ENCODE measurements around the gene OR13D1.
"Not testable (repeated sequence)": the region's sequence is repeated elsewhere in the genome, so short reads cannot be mapped to it uniquely, and the experiment has no call there.

OR13D1 gene

DNA sequence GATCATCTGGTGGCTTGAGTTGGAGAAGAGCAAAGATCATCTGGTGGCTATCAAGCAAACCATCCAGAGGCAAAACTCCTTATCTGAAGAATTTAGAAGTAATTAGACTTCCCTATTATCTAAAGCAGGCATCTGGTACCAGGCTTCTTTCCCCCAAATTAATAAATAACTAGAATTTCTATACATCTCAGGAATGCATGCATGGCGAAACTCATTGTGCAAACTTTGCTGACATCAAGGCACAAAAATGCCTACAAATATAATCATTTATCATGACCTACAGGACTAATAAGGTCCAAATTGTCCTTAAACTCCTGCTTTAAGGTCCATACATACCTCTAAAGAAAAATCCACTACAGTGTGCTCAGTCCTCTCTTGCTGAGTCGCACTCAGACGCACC is 6.0 kb downstream of the OR13D1 start:
- Histone ChIP-seq H3K27me3 (ENCODE audit: insufficient read depth, poor library complexity, severe bottlenecking) (peaks cover 2% of the 10 kb centered on the region), H3K4me3 (ENCODE audit: severe bottlenecking) (no peak overlapping the region), H3K27ac (ENCODE audit: poor library complexity, severe bottlenecking) (no peak overlapping the region), H3K36me3 (ENCODE audit: low read depth) (no peaks in the 10 kb centered on the region), H3K9me3 (ENCODE audit: severe bottlenecking) (no peaks in the 10 kb centered on the region), H3K4me1 (ENCODE audit: insufficient read depth, poor library complexity, severe bottlenecking) (no peaks in the 10 kb centered on the region)
- TF ChIP-seq, protein P1, sequence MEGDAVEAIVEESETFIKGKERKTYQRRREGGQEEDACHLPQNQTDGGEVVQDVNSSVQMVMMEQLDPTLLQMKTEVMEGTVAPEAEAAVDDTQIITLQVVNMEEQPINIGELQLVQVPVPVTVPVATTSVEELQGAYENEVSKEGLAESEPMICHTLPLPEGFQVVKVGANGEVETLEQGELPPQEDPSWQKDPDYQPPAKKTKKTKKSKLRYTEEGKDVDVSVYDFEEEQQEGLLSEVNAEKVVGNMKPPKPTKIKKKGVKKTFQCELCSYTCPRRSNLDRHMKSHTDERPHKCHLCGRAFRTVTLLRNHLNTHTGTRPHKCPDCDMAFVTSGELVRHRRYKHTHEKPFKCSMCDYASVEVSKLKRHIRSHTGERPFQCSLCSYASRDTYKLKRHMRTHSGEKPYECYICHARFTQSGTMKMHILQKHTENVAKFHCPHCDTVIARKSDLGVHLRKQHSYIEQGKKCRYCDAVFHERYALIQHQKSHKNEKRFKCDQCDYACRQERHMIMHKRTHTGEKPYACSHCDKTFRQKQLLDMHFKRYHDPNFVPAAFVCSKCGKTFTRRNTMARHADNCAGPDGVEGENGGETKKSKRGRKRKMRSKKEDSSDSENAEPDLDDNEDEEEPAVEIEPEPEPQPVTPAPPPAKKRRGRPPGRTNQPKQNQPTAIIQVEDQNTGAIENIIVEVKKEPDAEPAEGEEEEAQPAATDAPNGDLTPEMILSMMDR (IDR thresholded peaks at IDR 0.05; ENCODE audit: poor library complexity, severe bottlenecking): no peak
- ATAC-seq (ENCODE audit: low read depth) (no peak), DNase-seq (ENCODE audit: low spot score) (no peak)

DNA sequence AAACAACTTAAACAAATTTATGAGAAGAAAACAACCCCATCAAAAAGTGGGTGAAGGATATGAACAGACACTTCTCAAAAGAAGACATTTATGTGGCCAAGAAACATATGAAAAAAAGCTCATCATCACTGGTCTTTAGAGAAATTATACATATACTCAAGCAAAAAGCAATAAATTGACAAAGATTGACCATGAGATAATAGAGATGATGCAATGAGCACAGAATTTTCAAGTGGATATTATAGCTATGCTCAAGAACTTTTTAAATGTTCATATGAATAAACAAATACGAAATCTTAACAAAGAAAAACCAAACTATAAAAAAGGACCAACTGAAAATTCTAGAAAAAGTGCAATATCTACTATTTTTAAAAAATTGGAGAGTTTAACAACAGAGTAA is 14.4 kb downstream of the OR13D1 start:
- H3K36me3 ChIP-seq (ENCODE audit: low read depth); ATAC-seq (ENCODE audit: low read depth): not testable (repeated sequence)

DNA sequence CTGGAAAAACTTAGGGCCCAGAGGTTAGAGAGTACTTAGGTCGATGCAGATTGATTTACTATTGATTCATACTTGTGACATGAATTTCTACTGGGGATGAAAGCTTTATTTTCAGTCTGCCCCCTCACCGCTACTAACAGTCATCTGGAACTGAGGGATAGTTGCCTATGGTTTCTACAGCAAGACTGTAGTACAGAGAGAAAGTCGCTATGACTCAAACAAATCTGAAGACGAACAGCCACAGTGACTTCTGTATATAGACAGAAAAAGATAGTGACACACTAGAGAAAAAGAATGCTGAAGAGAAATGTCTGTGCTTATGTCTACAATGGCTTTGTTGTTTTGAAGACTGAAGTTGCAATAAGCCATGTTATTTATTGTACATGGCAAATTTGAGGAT is 17.3 kb downstream of the OR13D1 start:
- no peaks in the 10 kb centered on the region for H3K9me3 ChIP-seq (ENCODE audit: severe bottlenecking)
- no peaks in the 10 kb centered on the region for H3K36me3 ChIP-seq (ENCODE audit: low read depth)
- no peaks in the 10 kb centered on the region for H3K4me1 ChIP-seq (ENCODE audit: insufficient read depth, poor library complexity, severe bottlenecking)
- DNase-seq (ENCODE audit: low spot score) (no peak), ATAC-seq (ENCODE audit: low read depth) (no peak)
- no peak overlapping the region for H3K4me3 ChIP-seq (ENCODE audit: severe bottlenecking)
- H3K27me3 ChIP-seq (ENCODE audit: insufficient read depth, poor library complexity, severe bottlenecking): no peaks in the 10 kb centered on the region
- no peak overlapping the region for H3K27ac ChIP-seq (ENCODE audit: poor library complexity, severe bottlenecking)
- TF ChIP-seq, protein P1 (IDR thresholded peaks at IDR 0.05; ENCODE audit: poor library complexity, severe bottlenecking): no peak

More for the DNA sequence above, 14.4 kb downstream of the OR13D1 start:
- H3K27ac ChIP-seq (ENCODE audit: poor library complexity, severe bottlenecking); H3K27me3 ChIP-seq (ENCODE audit: insufficient read depth, poor library complexity, severe bottlenecking); H3K9me3 ChIP-seq (ENCODE audit: severe bottlenecking); H3K4me3 ChIP-seq (ENCODE audit: severe bottlenecking); DNase-seq (ENCODE audit: low spot score); H3K4me1 ChIP-seq (ENCODE audit: insufficient read depth, poor library complexity, severe bottlenecking): not testable (repeated sequence)

DNA sequence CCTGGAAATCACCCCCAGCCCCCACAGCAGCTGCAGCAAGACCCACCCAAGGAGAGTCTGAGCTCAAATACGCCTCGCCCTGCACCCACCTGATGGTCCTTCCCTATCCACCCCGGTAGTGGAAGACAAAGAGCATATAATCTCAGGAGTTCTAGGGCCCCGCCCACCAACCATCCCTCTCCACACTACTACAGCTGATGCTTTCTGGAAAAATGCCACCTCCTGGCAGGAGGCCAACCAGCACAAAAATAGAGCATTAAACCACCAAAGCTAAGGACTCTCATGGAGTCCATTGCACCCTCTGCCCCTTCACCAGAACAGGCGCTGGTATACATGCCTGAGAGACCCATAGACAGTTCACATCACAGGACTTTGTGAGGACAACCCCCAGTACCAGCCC is 30.7 kb downstream of the OR13D1 start:
- Histone ChIP-seq H3K4me1 (ENCODE audit: insufficient read depth, poor library complexity, severe bottlenecking) (no peaks in the 10 kb centered on the region), H3K9me3 (ENCODE audit: severe bottlenecking) (no peaks in the 10 kb centered on the region), H3K36me3 (ENCODE audit: low read depth) (no peaks in the 10 kb centered on the region), H3K27me3 (ENCODE audit: insufficient read depth, poor library complexity, severe bottlenecking) (no peaks in the 10 kb centered on the region), H3K4me3 (ENCODE audit: severe bottlenecking) (no peak overlapping the region), H3K27ac (ENCODE audit: poor library complexity, severe bottlenecking) (no peak overlapping the region)
- DNase-seq (ENCODE audit: low spot score) (no peak), ATAC-seq (ENCODE audit: low read depth) (no peak)
- TF ChIP-seq, protein P1 (IDR thresholded peaks at IDR 0.05; ENCODE audit: poor library complexity, severe bottlenecking): no peak

DNA sequence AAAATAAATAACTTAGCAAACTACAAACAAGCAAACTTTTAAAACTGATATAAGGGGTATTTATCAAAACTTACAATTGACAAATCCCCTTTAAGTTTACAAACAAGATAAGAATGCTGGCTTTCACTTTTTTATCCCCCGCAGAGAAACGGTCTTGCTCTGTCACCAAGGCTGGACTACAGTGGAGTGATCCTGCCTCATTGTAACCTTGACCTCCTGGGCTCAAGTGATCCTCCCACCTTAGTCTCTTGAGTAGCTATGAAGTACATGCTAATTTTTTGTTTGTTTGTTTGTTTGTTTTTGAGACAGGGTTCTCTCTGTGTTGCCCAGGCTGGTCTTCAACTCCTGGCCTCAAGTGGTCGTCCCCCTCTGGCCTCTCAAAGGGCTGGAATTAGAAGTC is 44.1 kb downstream of the OR13D1 start:
- Histone ChIP-seq H3K4me1 (ENCODE audit: insufficient read depth, poor library complexity, severe bottlenecking) (peaks cover 9% of the 10 kb centered on the region), H3K27ac (ENCODE audit: poor library complexity, severe bottlenecking) (no peak overlapping the region), H3K27me3 (ENCODE audit: insufficient read depth, poor library complexity, severe bottlenecking) (no peaks in the 10 kb centered on the region), H3K9me3 (ENCODE audit: severe bottlenecking) (no peaks in the 10 kb centered on the region), H3K36me3 (ENCODE audit: low read depth) (no peaks in the 10 kb centered on the region), H3K4me3 (ENCODE audit: severe bottlenecking) (no peak overlapping the region)
- ATAC-seq (ENCODE audit: low read depth) (no peak), DNase-seq (ENCODE audit: low spot score) (no peak)
- TF ChIP-seq, protein P1 (IDR thresholded peaks at IDR 0.05; ENCODE audit: poor library complexity, severe bottlenecking): no peak

Data from RWPE2 (cell line).